Measurements from ENCODE around the gene IZUMO1. TPM values are rescaled to one million over a fixed set of nuclear protein-coding genes. Genes with fewer than 3 reads are reported as not detected.

The IZUMO1 gene
- total and polyA plus RNA-seq, 2 of the 13 experiments (the other 11 are each of a cell fraction or from before 2014, with no cell fraction given) = 0.07 to 0.22 TPM

DNA sequence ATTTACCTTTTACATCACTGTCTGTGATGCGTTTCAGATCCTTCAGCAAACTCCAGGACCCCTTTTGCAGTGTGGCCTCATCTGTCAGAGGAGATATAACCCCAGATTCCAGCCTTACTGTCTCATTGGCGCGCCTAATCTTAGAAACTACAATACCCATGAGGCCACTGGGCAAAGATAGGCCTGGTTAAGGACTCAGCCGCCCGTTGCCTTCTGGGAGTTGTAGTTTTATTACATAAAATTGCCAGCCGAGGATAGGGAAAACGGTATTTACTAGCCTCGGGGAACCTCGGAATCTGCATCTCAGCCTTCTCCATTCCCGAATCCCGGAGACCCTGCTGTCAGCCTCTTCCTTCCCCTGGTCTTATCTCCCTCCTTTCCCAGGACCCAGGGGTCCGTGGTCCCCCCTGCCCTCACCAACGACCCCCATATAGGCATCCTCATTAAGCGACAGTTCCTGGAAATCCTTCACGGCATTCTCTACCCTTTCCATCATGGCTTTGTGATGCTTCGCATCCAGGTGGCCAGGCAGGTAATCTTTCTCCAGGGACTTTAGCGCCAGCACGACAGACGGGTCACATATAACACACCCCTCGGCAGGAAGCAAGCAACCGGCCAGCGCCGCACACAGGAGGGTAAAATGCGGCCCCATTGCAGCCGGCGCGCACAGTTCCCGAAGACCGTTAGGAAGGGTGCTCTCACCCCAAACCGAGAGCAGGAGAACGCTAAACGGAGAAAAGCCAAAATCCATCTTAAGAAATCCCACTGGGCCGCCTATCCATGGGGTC lies 1.3 kb downstream of the IZUMO1 start:
- H3K9ac ChIP-seq (ENCODE audit: insufficient read depth, low read depth, low read length) = no peak overlapping the region
- H3K36me3 ChIP-seq (replicated peaks in 1 of 2; ENCODE audit: control insufficient read depth in 1 of 2, insufficient read depth in 2 of 2, low read length in 2 of 2) = no peaks in the 10 kb centered on the region
- H3K4me1 ChIP-seq (ENCODE audit: insufficient read depth, low read length) = peaks cover 53% of the 10 kb centered on the region
- no peaks in the 10 kb centered on the region for H3K9me3 ChIP-seq (ENCODE audit: low read length)
- DNase-seq (ENCODE audit: low spot score) = peak; percentile 51
- peak; percentile 43 for FAIRE-seq
- H3K4me2 ChIP-seq (ENCODE audit: low read depth, low read length) = peak overlapping the region; percentile 54
- POLR2A ChIA-PET = interaction anchor here (1.1 to 1.3 kb wide), 2 partner anchors 12 to 112 kb away, joined by 3 read pairs; no protein-coding TSS in a partner anchor
- intact Hi-C loops (cut with micrococcal nuclease; ENCODE audit: unreplicated experiment) = no loop called here
- no peak overlapping the region for H2AFZ ChIP-seq (ENCODE audit: low read length)
- H4K20me1 ChIP-seq (ENCODE audit: insufficient read depth, low read length) = no peaks in the 10 kb centered on the region
- H3K79me2 ChIP-seq (ENCODE audit: insufficient read depth, low read length) = no peaks in the 10 kb centered on the region
- WGBS (ENCODE audit: low lambda C conversion rate) = 66% methylated on average over 31 of the region's 33 CpGs
- no peak overlapping the region for H3K4me3 ChIP-seq (replicated peaks in 1 of 3; ENCODE audit: insufficient read depth in 1 of 3, low read depth in 2 of 3, low read length in 3 of 3)
- in situ Hi-C loops (cut with HindIII; ENCODE audit: extremely low pct_ligation_motif_present, low pct_unique_long_range_greater_than_20kb) = no loop called here
- peaks cover 0 to 1% of the 10 kb centered on the region in 2 experiments; a peak in 1 of 5 replicates for H3K27me3 ChIP-seq (ENCODE audit: control insufficient read depth in 1 of 2, insufficient read depth in 2 of 2, low read length in 2 of 2)
- H3K27ac ChIP-seq (ENCODE audit: extremely low read length, insufficient read depth, low read length) = no peak overlapping the region
- ATAC-seq = peak; percentile 80
- BruUV-seq (replicated peaks) = no TSS peak
- CTCF ChIA-PET (ENCODE audit: low intra/inter-chr PET ratio, low total read pairs) = no interaction called here
- TF ChIP-seq MTF2 (CRISPR knock-in tag; IDR thresholded peaks at IDR 0.05; ENCODE audit: borderline replicate concordance) (no peak), RBFOX2 (IDR thresholded peaks at IDR 0.05; ENCODE audit: low read depth, low read length) (no peak), ZNF713 (CRISPR knock-in tag; IDR thresholded peaks at IDR 0.05) (no peak), FOXC1 (CRISPR knock-in tag; IDR thresholded peaks at IDR 0.05; ENCODE audit: borderline replicate concordance) (peak; percentile 46; the same call in 1 of the 2 replicates), ZFX (CRISPR knock-in tag; IDR thresholded peaks at IDR 0.05; ENCODE audit: low read depth) (peak; percentile 32; the same call in 1 of the 2 replicates), MIXL1 (CRISPR knock-in tag; IDR thresholded peaks at IDR 0.05) (no peak), AGO2 (optimal IDR thresholded peaks at IDR 0.05; ENCODE audit: low read depth, low read length) (no peak), CBX5 (CRISPR knock-in tag; IDR thresholded peaks at IDR 0.05; ENCODE audit: borderline replicate concordance) (no peak), NFATC3 (CRISPR knock-in tag; IDR thresholded peaks at IDR 0.05) (no peak), TGIF2 (CRISPR knock-in tag; IDR thresholded peaks at IDR 0.05) (no peak), FLYWCH1 (CRISPR knock-in tag; IDR thresholded peaks at IDR 0.05) (no peak), ZNF746 (CRISPR knock-in tag; IDR thresholded peaks at IDR 0.05) (no peak), ZEB1 (IDR thresholded peaks at IDR 0.05; ENCODE audit: insufficient replicate concordance, low read depth) (no peak), RCOR2 (CRISPR knock-in tag; IDR thresholded peaks at IDR 0.05) (no peak), ZNF143 (CRISPR knock-in tag; IDR thresholded peaks at IDR 0.05) (peak; percentile 98), RELA (CRISPR knock-in tag; IDR thresholded peaks at IDR 0.05) (no peak), CENPT (CRISPR knock-in tag; IDR thresholded peaks at IDR 0.05; ENCODE audit: low read depth) (no peak), NFYB (CRISPR knock-in tag; IDR thresholded peaks at IDR 0.05) (0 out of 2 replicates have a peak, but pooled peaks have one; percentile 17), ZNF230 (CRISPR knock-in tag; IDR thresholded peaks at IDR 0.05) (no peak), CCAR2 (optimal IDR thresholded peaks at IDR 0.05; ENCODE audit: low read depth, low read length) (no peak), SP1 (IDR thresholded peaks at IDR 0.05) (no peak), SP1 (CRISPR knock-in tag; IDR thresholded peaks at IDR 0.05) (no peak), GATAD1 (CRISPR knock-in tag; IDR thresholded peaks at IDR 0.05) (no peak)
- TF ChIP-seq, protein P1, sequence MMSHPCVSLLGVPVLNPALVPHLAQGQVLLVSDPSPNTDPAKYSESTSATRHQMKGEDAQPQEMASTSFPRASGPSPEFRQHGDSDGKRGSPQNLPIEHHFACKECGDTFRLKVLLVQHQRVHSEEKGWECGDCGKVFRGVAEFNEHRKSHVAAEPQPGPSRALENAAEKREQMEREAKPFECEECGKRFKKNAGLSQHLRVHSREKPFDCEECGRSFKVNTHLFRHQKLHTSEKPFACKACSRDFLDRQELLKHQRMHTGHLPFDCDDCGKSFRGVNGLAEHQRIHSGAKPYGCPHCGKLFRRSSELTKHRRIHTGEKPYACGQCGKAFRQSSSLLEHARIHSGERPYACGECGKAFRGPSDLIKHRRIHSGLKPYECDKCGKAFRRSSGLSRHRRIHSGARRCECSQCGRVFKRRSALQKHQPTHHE (CRISPR knock-in tag; IDR thresholded peaks at IDR 0.05; ENCODE audit: borderline replicate concordance) = no peak
- TF ChIP-seq, protein P2, sequence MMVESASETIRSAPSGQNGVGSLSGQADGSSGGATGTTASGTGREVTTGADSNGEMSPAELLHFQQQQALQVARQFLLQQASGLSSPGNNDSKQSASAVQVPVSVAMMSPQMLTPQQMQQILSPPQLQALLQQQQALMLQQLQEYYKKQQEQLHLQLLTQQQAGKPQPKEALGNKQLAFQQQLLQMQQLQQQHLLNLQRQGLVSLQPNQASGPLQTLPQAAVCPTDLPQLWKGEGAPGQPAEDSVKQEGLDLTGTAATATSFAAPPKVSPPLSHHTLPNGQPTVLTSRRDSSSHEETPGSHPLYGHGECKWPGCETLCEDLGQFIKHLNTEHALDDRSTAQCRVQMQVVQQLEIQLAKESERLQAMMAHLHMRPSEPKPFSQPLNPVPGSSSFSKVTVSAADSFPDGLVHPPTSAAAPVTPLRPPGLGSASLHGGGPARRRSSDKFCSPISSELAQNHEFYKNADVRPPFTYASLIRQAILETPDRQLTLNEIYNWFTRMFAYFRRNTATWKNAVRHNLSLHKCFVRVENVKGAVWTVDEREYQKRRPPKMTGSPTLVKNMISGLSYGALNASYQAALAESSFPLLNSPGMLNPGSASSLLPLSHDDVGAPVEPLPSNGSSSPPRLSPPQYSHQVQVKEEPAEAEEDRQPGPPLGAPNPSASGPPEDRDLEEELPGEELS (CRISPR knock-in tag; IDR thresholded peaks at IDR 0.05) = no peak

Measured in HepG2 (cell line).